ENCODE measurements around the gene PSMC6. TPM values are rescaled to one million over a fixed set of nuclear protein-coding genes. Genes with fewer than 3 reads are reported as not detected.

The PSMC6 gene
- total RNA-seq, 5 donors from 2014 or later (not counting 1 experiment from before 2014, with no cell fraction given): 71.4 to 103 (median 74.9) TPM

Other genes with a start within 250 kb of the PSMC6 start
- gene TXNDC16, start 154.7 kb upstream of the PSMC6 start, total RNA-seq: 10 to 100 TPM in 1 of 5 donors, 1 to 10 TPM in 4; 6.0 to 12.4 (median 9.0) TPM
- gene GPR137C, start 154.4 kb upstream of the PSMC6 start, total RNA-seq: under 1 TPM in 3 of 5 donors, not detected in 2; 0.13 to 0.33 (median 0.15) TPM
- 10 to 100 TPM; 62.7 to 97.3 (median 91.3) TPM for gene ERO1A, start 11.6 kb upstream of the PSMC6 start, total RNA-seq
- 10 to 100 TPM; 29.6 to 40.0 (median 36.9) TPM for gene STYX, start 23.0 kb downstream of the PSMC6 start, total RNA-seq
- 10 to 100 TPM in 1 of 5 donors, 1 to 10 TPM in 4; 6.9 to 10.7 (median 8.9) TPM for gene GNPNAT1, start 84.4 kb downstream of the PSMC6 start, total RNA-seq
- gene FERMT2, start 243.8 kb downstream of the PSMC6 start, total RNA-seq: 1 to 10 TPM in 1 of 5 donors, under 1 TPM in 3, not detected in 1; 0.35 to 1.0 (median 0.84) TPM

Data from T-cell (primary cell).